ENCODE measurements around the gene RNU7-1.

The RNU7-1 gene

GRCh38 chr12:6912164-6912935 is 31.3 kb upstream of the RNU7-1 start:
- H3K4me1 Mint-ChIP-seq, result peaks cover 45% of the 10 kb centered on the region
- no peaks in the 10 kb centered on the region for H3K9me3 Mint-ChIP-seq
- TF ChIP-seq, protein P1, sequence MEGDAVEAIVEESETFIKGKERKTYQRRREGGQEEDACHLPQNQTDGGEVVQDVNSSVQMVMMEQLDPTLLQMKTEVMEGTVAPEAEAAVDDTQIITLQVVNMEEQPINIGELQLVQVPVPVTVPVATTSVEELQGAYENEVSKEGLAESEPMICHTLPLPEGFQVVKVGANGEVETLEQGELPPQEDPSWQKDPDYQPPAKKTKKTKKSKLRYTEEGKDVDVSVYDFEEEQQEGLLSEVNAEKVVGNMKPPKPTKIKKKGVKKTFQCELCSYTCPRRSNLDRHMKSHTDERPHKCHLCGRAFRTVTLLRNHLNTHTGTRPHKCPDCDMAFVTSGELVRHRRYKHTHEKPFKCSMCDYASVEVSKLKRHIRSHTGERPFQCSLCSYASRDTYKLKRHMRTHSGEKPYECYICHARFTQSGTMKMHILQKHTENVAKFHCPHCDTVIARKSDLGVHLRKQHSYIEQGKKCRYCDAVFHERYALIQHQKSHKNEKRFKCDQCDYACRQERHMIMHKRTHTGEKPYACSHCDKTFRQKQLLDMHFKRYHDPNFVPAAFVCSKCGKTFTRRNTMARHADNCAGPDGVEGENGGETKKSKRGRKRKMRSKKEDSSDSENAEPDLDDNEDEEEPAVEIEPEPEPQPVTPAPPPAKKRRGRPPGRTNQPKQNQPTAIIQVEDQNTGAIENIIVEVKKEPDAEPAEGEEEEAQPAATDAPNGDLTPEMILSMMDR (IDR thresholded peaks at IDR 0.05), result no peak
- H3K27ac Mint-ChIP-seq, result no peak overlapping the region
- H3K36me3 Mint-ChIP-seq (ENCODE audit: low read depth), result peaks cover 5% of the 10 kb centered on the region
- peak overlapping the region; percentile 67 for H3K4me3 Mint-ChIP-seq
- DNase-seq, result no peak
- peaks cover 37% of the 10 kb centered on the region for H3K27me3 Mint-ChIP-seq (ENCODE audit: low read depth, poor library complexity)

DNA sequence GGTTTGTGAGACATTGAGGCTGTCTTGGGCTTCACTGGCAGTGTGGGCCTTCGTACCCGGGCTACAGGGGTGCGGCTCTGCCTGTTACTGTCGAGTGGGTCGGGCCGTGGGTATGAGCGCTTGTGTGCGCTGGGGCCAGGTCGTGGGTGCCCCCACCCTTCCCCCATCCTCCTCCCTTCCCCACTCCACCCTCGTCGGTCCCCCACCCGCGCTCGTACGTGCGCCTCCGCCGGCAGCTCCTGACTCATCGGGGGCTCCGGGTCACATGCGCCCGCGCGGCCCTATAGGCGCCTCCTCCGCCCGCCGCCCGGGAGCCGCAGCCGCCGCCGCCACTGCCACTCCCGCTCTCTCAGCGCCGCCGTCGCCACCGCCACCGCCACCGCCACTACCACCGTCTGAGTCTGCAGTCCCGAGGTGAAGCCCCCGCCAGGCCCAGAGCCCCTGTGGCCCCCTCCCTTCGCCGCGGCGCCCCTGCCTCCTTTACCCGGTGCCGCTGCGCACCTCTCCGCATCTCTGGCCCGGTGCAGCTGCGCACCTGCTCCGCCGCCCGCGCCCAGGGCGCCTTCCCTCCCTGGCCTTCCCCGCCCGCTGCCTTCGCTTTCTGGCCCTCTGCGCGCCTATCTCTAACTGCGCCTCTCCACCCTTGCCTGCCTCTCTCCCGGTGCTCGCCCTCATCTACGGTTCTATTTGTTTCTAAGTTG is 29.2 kb upstream of the RNU7-1 start, which contains the start of gene ENO2:
Gene ENO2 (plus strand): TSS at position 335 of the 701 bp plus-strand sequence. CDS start 1,253 bp downstream, outside the sequence.
- no peak within 1 kb of the TSS for H3K27ac Mint-ChIP-seq
- H3K4me3 Mint-ChIP-seq, result peak within 1 kb of the TSS; percentile 93
- peak; percentile 76 for DNase-seq
- no peaks in the 10 kb centered on the region for H3K9me3 Mint-ChIP-seq
- H3K36me3 Mint-ChIP-seq (ENCODE audit: low read depth), result peaks cover 11% of the 10 kb centered on the region
- peaks cover 52% of the 10 kb centered on the region for H3K4me1 Mint-ChIP-seq
- TF ChIP-seq, protein P1 (IDR thresholded peaks at IDR 0.05), result no peak
- H3K27me3 Mint-ChIP-seq (ENCODE audit: low read depth, poor library complexity), result peaks cover 26% of the 10 kb centered on the region

DNA sequence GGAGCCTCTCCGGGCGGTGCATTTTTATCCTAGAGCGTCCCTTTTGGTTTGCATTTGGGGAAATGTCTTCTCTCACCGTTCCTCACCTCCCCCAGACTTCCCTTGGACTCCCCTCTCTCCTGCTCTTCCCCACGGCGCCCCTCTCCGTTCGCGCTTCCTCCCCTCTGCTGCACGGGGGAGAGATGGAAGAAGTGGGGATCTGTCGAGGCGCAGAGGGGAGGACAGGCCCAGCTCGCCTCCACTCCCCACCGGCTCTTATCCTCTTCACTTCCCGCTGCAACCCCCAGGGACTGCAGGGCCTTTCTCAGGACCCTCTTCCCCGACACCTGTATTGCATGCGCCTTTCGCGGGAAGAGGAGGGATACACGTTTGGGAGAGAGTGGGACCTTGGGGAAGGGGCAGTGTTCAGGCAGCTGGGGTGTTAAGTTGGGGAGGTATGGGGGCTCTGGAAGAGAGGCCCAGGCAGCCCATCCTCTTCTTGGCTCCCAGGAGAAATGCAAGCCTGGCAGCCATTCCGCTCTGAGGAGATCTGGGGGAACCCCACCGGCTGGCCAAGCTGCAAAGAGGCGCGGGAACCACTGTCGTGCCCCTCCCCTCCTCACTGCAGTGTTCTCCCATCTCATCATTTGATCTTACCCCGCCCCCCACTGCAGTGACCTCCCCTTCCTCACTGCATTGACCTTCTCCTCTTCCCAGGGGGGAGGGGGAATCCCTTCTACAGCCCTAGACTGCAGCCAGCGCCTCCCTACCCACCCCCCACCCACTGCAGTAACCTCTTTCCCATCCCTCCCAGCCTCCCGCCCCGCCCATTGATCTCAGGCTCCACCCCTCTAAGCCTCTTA is 28.4 kb upstream of the RNU7-1 start:
- TF ChIP-seq, protein P1 (IDR thresholded peaks at IDR 0.05), result no peak
- DNase-seq, result peak; percentile 59
- Mint-ChIP-seq H3K27me3 (ENCODE audit: low read depth, poor library complexity) (peaks cover 23% of the 10 kb centered on the region), H3K9me3 (no peaks in the 10 kb centered on the region), H3K4me1 (peaks cover 60% of the 10 kb centered on the region), H3K4me3 (peak overlapping the region; percentile 93), H3K36me3 (ENCODE audit: low read depth) (peaks cover 19% of the 10 kb centered on the region), H3K27ac (no peak overlapping the region)

GRCh38 chr12:6915789-6916285 is 27.8 kb upstream of the RNU7-1 start:
- Mint-ChIP-seq H3K4me1 (peaks cover 60% of the 10 kb centered on the region), H3K9me3 (no peaks in the 10 kb centered on the region), H3K27ac (no peak overlapping the region), H3K4me3 (peak overlapping the region; percentile 93), H3K36me3 (ENCODE audit: low read depth) (peaks cover 20% of the 10 kb centered on the region), H3K27me3 (ENCODE audit: low read depth, poor library complexity) (peaks cover 20% of the 10 kb centered on the region)
- TF ChIP-seq, protein P1 (IDR thresholded peaks at IDR 0.05), result no peak
- DNase-seq, result no peak

GRCh38 chr12:6916426-6917200 is 27.0 kb upstream of the RNU7-1 start:
- Mint-ChIP-seq H3K4me1 (peaks cover 64% of the 10 kb centered on the region), H3K27me3 (ENCODE audit: low read depth, poor library complexity) (peaks cover 12% of the 10 kb centered on the region), H3K36me3 (ENCODE audit: low read depth) (peaks cover 26% of the 10 kb centered on the region), H3K4me3 (peak overlapping the region; percentile 93), H3K9me3 (no peaks in the 10 kb centered on the region), H3K27ac (no peak overlapping the region)
- no peak for DNase-seq
- TF ChIP-seq, protein P1 (IDR thresholded peaks at IDR 0.05), result no peak
